Panc1 (cell line): Measurements from ENCODE around the gene BAZ2B. TPM values are rescaled to one million over a fixed set of nuclear protein-coding genes. Genes with fewer than 3 reads are reported as not detected.

Experiments
- ATAC-seq: fragments of 200-7000 bp; cut with Tn5 transposase; 2 replicates; pipeline ENCODE4 v1.9.1; 2020; ENCODE audit warnings: mild to moderate bottlenecking, moderate library complexity
- BruUV-seq: library from RNA; stranded (reverse); fragments of 400-500 nt; replicated peaks from 2 replicates; lab custom pipeline; 2021; lab: Mats Ljungman, UMichigan
- CTCF ChIA-PET: fragments of 300-600 bp; sonication (Branson Sonifier 250); formaldehyde crosslinking; loops from one replicate; lab custom pipeline; 2022; ENCODE audit warnings: antibody characterized with exemption; lab: Charles Lee
- POLR2A ChIA-PET: fragments of 300-600 bp; sonication (Branson Sonifier 250); formaldehyde crosslinking; loops from one replicate; lab custom pipeline; 2022; ENCODE audit warnings: antibody characterized with exemption; lab: Charles Lee
- DNase-seq: peaks from one replicate; pipeline ENCODE4 v3.0.0-alpha.2; 2010; ENCODE audit warnings: low read depth, low spot score
- H3K27ac ChIP-seq: 2 replicates; pipeline ENCODE4 v1.5.1; 2011; ENCODE audit warnings: mild to moderate bottlenecking, low read length, inconsistent platforms
- H3K27me3 ChIP-seq: fragments of 200-500 bp; sonication (Bioruptor generic); 2 replicates; pipeline ENCODE4 v1.6.0; 2014; ENCODE audit warnings: low read length, inconsistent platforms; ENCODE audit not compliant: control insufficient read depth, insufficient read depth
- H3K36me3 ChIP-seq: fragments of 200-500 bp; sonication (Bioruptor generic); 2 replicates; pipeline ENCODE4 v1.5.1; 2014; ENCODE audit warnings: inconsistent platforms, mild to moderate bottlenecking, low read length, moderate library complexity; ENCODE audit not compliant: control insufficient read depth, insufficient read depth
- H3K4me1 ChIP-seq: 2 replicates; pipeline ENCODE4 v1.5.1; 2011; ENCODE audit warnings: inconsistent platforms, mild to moderate bottlenecking, low read length, moderate library complexity; ENCODE audit not compliant: control insufficient read depth, insufficient read depth
- H3K4me3 ChIP-seq, 2 experiments: 2 replicates each; pipeline ENCODE4 v1.5.1; 2011 to 2012; ENCODE audit warnings: low read depth in 2 of 2, low read length in 2 of 2, mild to moderate bottlenecking in 2 of 2, inconsistent platforms in 1 of 2, moderate library complexity in 1 of 2
- H3K9me3 ChIP-seq: fragments of 200-500 bp; sonication (Bioruptor generic); 2 replicates; pipeline ENCODE4 v1.5.1; 2014; ENCODE audit warnings: low read depth, mild to moderate bottlenecking, inconsistent platforms, low read length, moderate library complexity; ENCODE audit not compliant: control insufficient read depth, insufficient read depth
- CTCF ChIP-seq: fragments of 450-650 bp; IDR thresholded peaks from 2 replicates; pipeline ENCODE4 v1.5.1; 2017; ENCODE audit warnings: mild to moderate bottlenecking
- POLR2AphosphoS5 ChIP-seq: IDR thresholded peaks from 2 replicates; pipeline ENCODE4 v1.6.1; 2012; ENCODE audit warnings: mild to moderate bottlenecking, low read depth, low read length, moderate library complexity
- REST ChIP-seq, 2 experiments: IDR thresholded peaks; 2 replicates each; pipeline ENCODE4 v1.6.1; 2011 to 2012; ENCODE audit warnings: low read depth in 2 of 2, control low read depth in 1 of 2, low read length in 1 of 2, mild to moderate bottlenecking in 1 of 2, moderate library complexity in 1 of 2; ENCODE audit not compliant: insufficient read depth in 1 of 2
- SIN3A ChIP-seq: IDR thresholded peaks from 2 replicates; pipeline ENCODE4 v1.6.1; 2012; ENCODE audit warnings: low read depth, mild to moderate bottlenecking, low read length, moderate library complexity, borderline replicate concordance; ENCODE audit not compliant: insufficient read depth
- TCF7L2 ChIP-seq: IDR thresholded peaks from 2 replicates; pipeline ENCODE4 v1.6.1; 2011; ENCODE audit warnings: mild to moderate bottlenecking, low read depth, low read length, inconsistent platforms
- in situ Hi-C: cut with HindIII; loops from 2 replicates; pipeline ENCODE4 v1.10.0; 2016; ENCODE audit warnings: low sequenced_read_pairs, low pct_unique_long_range_greater_than_20kb
- intact Hi-C: fragments of 100-400 bp; cut with micrococcal nuclease; formaldehyde crosslinking; loops from one replicate; pipeline ENCODE4 v1.10.0; 2022; ENCODE audit not compliant: unreplicated experiment
- total RNA-seq: library from RNA; stranded (reverse); gene quantifications from one replicate; pipeline ENCODE4 v1.2.1, GENCODE V29; 2021; ENCODE audit not compliant: unreplicated experiment

Gene BAZ2B
- total RNA-seq, 1 experiment from 2014 or later: 38.6 TPM

- ChIA-PET POLR2A (no interaction called here), CTCF (no interaction called here)
- DNase-seq (no peak), ATAC-seq (no peak)
- no peaks in the 10 kb centered on the region for H3K27me3 ChIP-seq
- H3K4me3 ChIP-seq: no peak overlapping the region
- intact Hi-C loops: no loop called here
- H3K4me1 ChIP-seq: no peaks in the 10 kb centered on the region; the same call in 1 of the 2 replicates
- BruUV-seq: no TSS peak
- H3K27ac ChIP-seq: no peak overlapping the region
- no peak for TF ChIP-seq REST (IDR thresholded peaks at IDR 0.05; ENCODE audit: insufficient read depth in 1 of 2, low read depth in 2 of 2, low read length in 1 of 2)
- TF ChIP-seq TCF7L2: no peak
- no peak for TF ChIP-seq POLR2AphosphoS5
- TF ChIP-seq CTCF: no peak
- peaks cover 9% of the 10 kb centered on the region; the same call in 1 of the 2 replicates for H3K9me3 ChIP-seq
- H3K36me3 ChIP-seq: no peaks in the 10 kb centered on the region
- in situ Hi-C loops: no loop called here
Observed at GRCh38 chr2:159545085-159545484, 71.3 kb downstream of the BAZ2B start.

DNA sequence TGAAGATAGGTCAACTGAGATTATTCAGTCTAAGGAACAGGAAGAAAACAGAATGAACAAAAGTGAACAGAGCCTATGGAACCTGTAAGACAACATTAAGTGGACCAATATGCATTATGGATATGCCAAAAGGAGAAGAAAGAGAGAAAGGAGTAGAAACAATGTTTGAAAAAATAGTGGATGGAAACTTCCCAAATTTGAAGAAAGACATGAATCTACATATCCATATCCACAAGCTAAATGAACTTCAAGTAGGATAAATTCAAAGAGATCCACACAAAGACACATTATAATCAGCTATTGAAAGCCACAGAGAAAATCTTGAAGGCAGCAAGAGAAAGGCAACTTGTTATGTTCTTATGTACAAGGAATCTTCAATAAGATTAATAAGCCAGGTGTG lies 74.2 kb downstream of the BAZ2B start:
- Histone ChIP-seq H3K27me3 (no peaks in the 10 kb centered on the region), H3K36me3 (no peaks in the 10 kb centered on the region), H3K4me3 (no peak overlapping the region), H3K9me3 (peaks cover 9% of the 10 kb centered on the region; the same call in 1 of the 2 replicates), H3K27ac (no peak overlapping the region), H3K4me1 (no peaks in the 10 kb centered on the region)
- intact Hi-C loops (no loop called here), in situ Hi-C loops (no loop called here)
- CTCF ChIA-PET: no interaction called here
- ATAC-seq: no peak
- POLR2A ChIA-PET: interaction anchor here (0.6 kb wide), 1 partner anchor 75 kb away, joined by 3 read pairs; no protein-coding TSS in a partner anchor
- no TSS peak for BruUV-seq
- TF ChIP-seq CTCF (no peak), TCF7L2 (no peak), POLR2AphosphoS5 (no peak), REST (IDR thresholded peaks at IDR 0.05; ENCODE audit: insufficient read depth in 1 of 2, low read depth in 2 of 2, low read length in 1 of 2) (no peak), SIN3A (no peak)
- DNase-seq: no peak
